Thyroid gland (tissue), 4 donors: Measurements from ENCODE around the gene DPYD.

Experiments used
- POLR2A ChIP-seq, 2 donors: fragments of 450-650 bp; IDR thresholded peaks; one replicate each; pipeline ENCODE4 v1.6.1; 2017; ENCODE audit warnings: antibody characterized with exemption in 2 of 2, mild to moderate bottlenecking in 2 of 2, moderate library complexity in 1 of 2
- TF ChIP-seq, protein P1 (sequence below), 6 experiments: fragments of 200-600 bp in 3 of 6; fragments of 450-650 bp in 3 of 6; sonication (generic) in 3 of 6; IDR thresholded peaks; one replicate each; pipeline ENCODE4 v1.5.1; 2016 to 2019; ENCODE audit warnings: antibody characterized with exemption in 6 of 6, mild to moderate bottlenecking in 2 of 6, inconsistent platforms in 1 of 6, moderate library complexity in 1 of 6

DNA sequence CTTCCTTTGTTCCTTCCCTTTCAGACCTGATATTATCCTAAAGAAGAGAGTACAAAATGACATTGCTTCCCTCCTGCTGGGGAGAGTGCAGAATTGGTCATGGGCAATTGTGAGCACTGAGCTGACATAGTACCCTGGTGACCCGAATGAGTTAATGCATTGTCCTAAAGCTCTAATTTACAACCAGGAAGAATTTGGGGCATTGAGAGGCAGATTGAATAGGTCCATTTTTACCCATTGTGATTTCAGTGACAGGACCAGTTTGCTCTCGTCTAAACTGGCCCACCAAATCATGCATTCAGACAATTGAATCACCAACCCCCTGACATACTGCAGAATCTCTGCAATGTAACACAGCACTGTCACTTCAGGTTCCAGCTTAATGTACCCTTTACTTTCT, 497.4 kb downstream of the DPYD start:
- TF ChIP-seq, protein P1, sequence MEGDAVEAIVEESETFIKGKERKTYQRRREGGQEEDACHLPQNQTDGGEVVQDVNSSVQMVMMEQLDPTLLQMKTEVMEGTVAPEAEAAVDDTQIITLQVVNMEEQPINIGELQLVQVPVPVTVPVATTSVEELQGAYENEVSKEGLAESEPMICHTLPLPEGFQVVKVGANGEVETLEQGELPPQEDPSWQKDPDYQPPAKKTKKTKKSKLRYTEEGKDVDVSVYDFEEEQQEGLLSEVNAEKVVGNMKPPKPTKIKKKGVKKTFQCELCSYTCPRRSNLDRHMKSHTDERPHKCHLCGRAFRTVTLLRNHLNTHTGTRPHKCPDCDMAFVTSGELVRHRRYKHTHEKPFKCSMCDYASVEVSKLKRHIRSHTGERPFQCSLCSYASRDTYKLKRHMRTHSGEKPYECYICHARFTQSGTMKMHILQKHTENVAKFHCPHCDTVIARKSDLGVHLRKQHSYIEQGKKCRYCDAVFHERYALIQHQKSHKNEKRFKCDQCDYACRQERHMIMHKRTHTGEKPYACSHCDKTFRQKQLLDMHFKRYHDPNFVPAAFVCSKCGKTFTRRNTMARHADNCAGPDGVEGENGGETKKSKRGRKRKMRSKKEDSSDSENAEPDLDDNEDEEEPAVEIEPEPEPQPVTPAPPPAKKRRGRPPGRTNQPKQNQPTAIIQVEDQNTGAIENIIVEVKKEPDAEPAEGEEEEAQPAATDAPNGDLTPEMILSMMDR (IDR thresholded peaks at IDR 0.05) = no peak
- no peak for TF ChIP-seq POLR2A (IDR thresholded peaks at IDR 0.05)
